Liver (tissue), 9 donors: ENCODE results near the gene TMEM109. TPM values are rescaled to one million over a fixed set of nuclear protein-coding genes. Genes with fewer than 3 reads are reported as not detected.

Experiments used
- DNase-seq: peaks from one replicate; pipeline ENCODE4 v3.0.0-alpha.2; 2017; ENCODE audit warnings: low spot score
- H3K27ac ChIP-seq, 2 donors: one replicate each; pipeline ENCODE4 v1.7.0; 2013; ENCODE audit warnings: inconsistent platforms in 2 of 2, low read length in 2 of 2, control low read depth in 1 of 2, low read depth in 1 of 2, mild to moderate bottlenecking in 1 of 2
- H3K27me3 ChIP-seq, 4 donors: one replicate each; pipeline versions ENCODE4 v1.6.1 to v1.7.0; 2013; ENCODE audit warnings: low read length in 3 of 4, inconsistent platforms in 1 of 4, mild to moderate bottlenecking in 1 of 4, moderate library complexity in 1 of 4; ENCODE audit not compliant: control insufficient read depth in 4 of 4, insufficient read depth in 4 of 4
- H3K36me3 ChIP-seq, 4 donors: one replicate each; pipeline versions ENCODE4 v1.6.1 to v1.7.0; 2013; ENCODE audit warnings: low read length in 3 of 4, mild to moderate bottlenecking in 3 of 4, low read depth in 1 of 4, moderate library complexity in 1 of 4; ENCODE audit not compliant: control insufficient read depth in 4 of 4, insufficient read depth in 3 of 4
- H3K4me1 ChIP-seq, 4 donors: one replicate each; pipeline versions ENCODE4 v1.6.1 to v1.7.0; 2013; ENCODE audit warnings: low read length in 3 of 4, mild to moderate bottlenecking in 3 of 4, moderate library complexity in 1 of 4; ENCODE audit not compliant: control insufficient read depth in 4 of 4, insufficient read depth in 4 of 4
- H3K4me3 ChIP-seq, 3 donors: one replicate each; pipeline versions ENCODE4 v1.6.1 to v1.7.0; 2013; ENCODE audit warnings: low read length in 3 of 3, control low read depth in 1 of 3, low read depth in 1 of 3, mild to moderate bottlenecking in 1 of 3
- H3K9ac ChIP-seq, 2 donors: one replicate each; pipeline ENCODE4 v1.7.0; 2013; ENCODE audit warnings: low read length in 2 of 2, mild to moderate bottlenecking in 2 of 2, moderate library complexity in 2 of 2, control low read depth in 1 of 2, low read depth in 1 of 2
- H3K9me3 ChIP-seq, 4 donors: one replicate each; pipeline versions ENCODE4 v1.6.1 to v1.7.0; 2013; ENCODE audit warnings: low read length in 3 of 4; ENCODE audit not compliant: control insufficient read depth in 4 of 4
- EGR1 ChIP-seq, 2 donors: IDR thresholded peaks; 2 replicates each; pipeline ENCODE4 v1.6.1; 2016 to 2018; ENCODE audit warnings: antibody characterized with exemption in 2 of 2, low read depth in 2 of 2
- FOXA1 ChIP-seq: IDR thresholded peaks from 2 replicates; pipeline ENCODE4 v1.6.1; 2016; ENCODE audit warnings: antibody characterized with exemption
- HNF4A ChIP-seq, 2 donors: conservative IDR thresholded peaks; 2 replicates each; pipeline ENCODE4 v1.6.1; 2016; ENCODE audit warnings: antibody characterized with exemption in 2 of 2, mild to moderate bottlenecking in 2 of 2
- HNF4G ChIP-seq: IDR thresholded peaks from 2 replicates; pipeline ENCODE4 v1.6.1; 2016; ENCODE audit warnings: antibody characterized with exemption
- JUND ChIP-seq, 2 donors: IDR thresholded peaks; 2 replicates each; pipeline ENCODE4 v1.6.1; 2016; ENCODE audit warnings: antibody characterized with exemption in 2 of 2
- NR2F2 ChIP-seq: IDR thresholded peaks from 2 replicates; pipeline ENCODE4 v1.6.1; 2016; ENCODE audit warnings: antibody characterized with exemption
- RAD21 ChIP-seq, 2 donors: IDR thresholded peaks; 2 replicates each; pipeline ENCODE4 v1.6.1; 2016; ENCODE audit warnings: antibody characterized with exemption in 2 of 2, mild to moderate bottlenecking in 2 of 2
- RXRA ChIP-seq, 2 donors: IDR thresholded peaks; 2 replicates each; pipeline ENCODE4 v1.6.1; 2017 to 2018; ENCODE audit warnings: antibody characterized with exemption in 2 of 2, mild to moderate bottlenecking in 1 of 2
- SP1 ChIP-seq: IDR thresholded peaks from 2 replicates; pipeline ENCODE4 v1.6.1; 2018; ENCODE audit warnings: antibody characterized with exemption, mild to moderate bottlenecking
- TAF1 ChIP-seq: conservative IDR thresholded peaks from 2 replicates; pipeline ENCODE4 v1.6.1; 2016; ENCODE audit warnings: antibody characterized with exemption, mild to moderate bottlenecking
- WGBS: extraction: QIAGEN DNeasy Blood & Tissue Kit; methylation state at CpG from one replicate; pipeline ENCODE4 v1.1.7; 2013; 5-methylcytosine and 5-hydroxymethylcytosine counted together
- polyA plus RNA-seq, 2 donors: library from polyadenylated mRNA; stranded (reverse) in 1 of 2; unstranded in 1 of 2; fragments of 200-250 nt in 1 of 2; fragments of >200 nt in 1 of 2; fragmentation: Nextera tagmentation in 1 of 2; extraction: Ambion mirVana in 1 of 2; gene quantifications; one replicate each; pipeline versions ENCODE4 v1.2.1 to v1.2.3, GENCODE V29; 2013 to 2015
- total RNA-seq, 2 donors: library from RNA; depleted of rRNA; stranded (reverse); fragments of >200 nt; gene quantifications; one replicate each; pipeline ENCODE4 v1.2.3, GENCODE V29; 2014
- TF ChIP-seq, protein P1 (sequence below): IDR thresholded peaks from 2 replicates; pipeline ENCODE4 v1.6.1; 2016; ENCODE audit warnings: antibody characterized with exemption, mild to moderate bottlenecking
- TF ChIP-seq, protein P2 (sequence below): IDR thresholded peaks from 2 replicates; pipeline ENCODE4 v1.6.1; 2016; ENCODE audit warnings: antibody characterized with exemption
- TF ChIP-seq, protein P3 (sequence below): IDR thresholded peaks from 2 replicates; pipeline ENCODE4 v1.6.1; 2016; ENCODE audit warnings: antibody characterized with exemption
- TF ChIP-seq, protein P4 (sequence below): fragments of 150-350 bp; IDR thresholded peaks from 2 replicates; pipeline ENCODE4 v1.5.1; 2017; ENCODE audit warnings: improper control_type of control experiment, low read depth, low read length; ENCODE audit not compliant: missing input control
- donor health status: healthy.
- donor health status: healthy.
- donor health status: healthy.
- donor health status: healthy.
- donor health status: healthy.

The TMEM109 gene
- total and polyA plus RNA-seq, 4 donors: 20.6 to 40.3 (median 30.6) TPM

DNA sequence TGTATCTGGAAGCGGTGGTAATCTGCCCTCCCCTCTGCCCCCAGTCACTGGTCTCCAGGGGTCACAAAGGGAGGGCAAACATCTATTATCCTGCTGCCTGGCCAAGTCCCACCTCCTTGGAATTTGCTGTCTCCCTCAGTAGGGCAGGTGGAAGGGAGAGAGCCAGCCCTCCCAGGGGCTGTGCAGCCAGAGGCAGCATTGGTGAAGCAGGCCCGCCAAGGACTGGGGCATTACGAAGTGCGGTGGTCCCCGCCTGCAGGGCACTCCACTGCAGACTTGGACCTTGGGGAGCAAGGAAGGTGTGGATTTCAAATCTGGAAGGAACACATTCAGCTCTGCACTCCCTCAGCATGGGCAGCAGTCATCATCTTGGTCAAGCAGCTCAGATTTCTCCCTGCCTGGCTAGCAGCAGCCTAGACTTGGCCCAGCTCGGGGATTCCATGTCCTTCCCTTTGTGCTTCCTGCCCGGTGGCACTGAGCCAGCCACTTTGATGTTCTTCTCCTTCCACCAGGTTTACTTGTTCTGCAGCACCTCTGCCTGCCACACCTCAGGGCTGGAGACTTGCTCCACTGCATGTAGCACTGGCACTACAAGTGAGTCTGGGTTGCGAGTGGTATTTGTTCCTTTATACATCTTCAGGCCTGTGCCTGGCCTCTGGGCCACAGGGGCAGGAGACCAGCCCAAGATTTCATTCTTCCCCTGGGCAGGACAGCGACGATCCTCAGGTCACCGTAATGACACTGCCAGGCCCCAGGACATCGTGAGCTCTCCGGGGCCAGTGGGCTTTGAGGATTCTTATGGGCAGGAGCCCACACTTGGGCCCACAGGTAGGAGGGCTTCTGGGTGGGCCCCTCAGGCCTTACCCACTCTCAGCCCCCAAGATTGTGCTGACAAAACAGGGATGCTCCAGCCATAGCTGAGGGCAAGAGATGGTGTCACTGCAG is 39.3 kb upstream of the TMEM109 start:
- no peak overlapping the region for H3K4me3 ChIP-seq
- H3K36me3 ChIP-seq: peaks cover 2 to 8% (median 5%) of the 10 kb centered on the region in 4 donors
- H3K9me3 ChIP-seq: no peaks in the 10 kb centered on the region
- TF ChIP-seq RAD21 (IDR thresholded peaks at IDR 0.05): no peak
- no peak for TF ChIP-seq RXRA (IDR thresholded peaks at IDR 0.05)
- TF ChIP-seq NR2F2: no peak
- TF ChIP-seq, protein P1, sequence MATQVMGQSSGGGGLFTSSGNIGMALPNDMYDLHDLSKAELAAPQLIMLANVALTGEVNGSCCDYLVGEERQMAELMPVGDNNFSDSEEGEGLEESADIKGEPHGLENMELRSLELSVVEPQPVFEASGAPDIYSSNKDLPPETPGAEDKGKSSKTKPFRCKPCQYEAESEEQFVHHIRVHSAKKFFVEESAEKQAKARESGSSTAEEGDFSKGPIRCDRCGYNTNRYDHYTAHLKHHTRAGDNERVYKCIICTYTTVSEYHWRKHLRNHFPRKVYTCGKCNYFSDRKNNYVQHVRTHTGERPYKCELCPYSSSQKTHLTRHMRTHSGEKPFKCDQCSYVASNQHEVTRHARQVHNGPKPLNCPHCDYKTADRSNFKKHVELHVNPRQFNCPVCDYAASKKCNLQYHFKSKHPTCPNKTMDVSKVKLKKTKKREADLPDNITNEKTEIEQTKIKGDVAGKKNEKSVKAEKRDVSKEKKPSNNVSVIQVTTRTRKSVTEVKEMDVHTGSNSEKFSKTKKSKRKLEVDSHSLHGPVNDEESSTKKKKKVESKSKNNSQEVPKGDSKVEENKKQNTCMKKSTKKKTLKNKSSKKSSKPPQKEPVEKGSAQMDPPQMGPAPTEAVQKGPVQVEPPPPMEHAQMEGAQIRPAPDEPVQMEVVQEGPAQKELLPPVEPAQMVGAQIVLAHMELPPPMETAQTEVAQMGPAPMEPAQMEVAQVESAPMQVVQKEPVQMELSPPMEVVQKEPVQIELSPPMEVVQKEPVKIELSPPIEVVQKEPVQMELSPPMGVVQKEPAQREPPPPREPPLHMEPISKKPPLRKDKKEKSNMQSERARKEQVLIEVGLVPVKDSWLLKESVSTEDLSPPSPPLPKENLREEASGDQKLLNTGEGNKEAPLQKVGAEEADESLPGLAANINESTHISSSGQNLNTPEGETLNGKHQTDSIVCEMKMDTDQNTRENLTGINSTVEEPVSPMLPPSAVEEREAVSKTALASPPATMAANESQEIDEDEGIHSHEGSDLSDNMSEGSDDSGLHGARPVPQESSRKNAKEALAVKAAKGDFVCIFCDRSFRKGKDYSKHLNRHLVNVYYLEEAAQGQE: no peak
- TF ChIP-seq, protein P2, sequence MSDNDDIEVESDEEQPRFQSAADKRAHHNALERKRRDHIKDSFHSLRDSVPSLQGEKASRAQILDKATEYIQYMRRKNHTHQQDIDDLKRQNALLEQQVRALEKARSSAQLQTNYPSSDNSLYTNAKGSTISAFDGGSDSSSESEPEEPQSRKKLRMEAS: no peak
- TF ChIP-seq TAF1: no peak
- TF ChIP-seq EGR1 (IDR thresholded peaks at IDR 0.05; ENCODE audit: low read depth in 2 of 2): no peak
- no peak for TF ChIP-seq SP1
- TF ChIP-seq, protein P3, sequence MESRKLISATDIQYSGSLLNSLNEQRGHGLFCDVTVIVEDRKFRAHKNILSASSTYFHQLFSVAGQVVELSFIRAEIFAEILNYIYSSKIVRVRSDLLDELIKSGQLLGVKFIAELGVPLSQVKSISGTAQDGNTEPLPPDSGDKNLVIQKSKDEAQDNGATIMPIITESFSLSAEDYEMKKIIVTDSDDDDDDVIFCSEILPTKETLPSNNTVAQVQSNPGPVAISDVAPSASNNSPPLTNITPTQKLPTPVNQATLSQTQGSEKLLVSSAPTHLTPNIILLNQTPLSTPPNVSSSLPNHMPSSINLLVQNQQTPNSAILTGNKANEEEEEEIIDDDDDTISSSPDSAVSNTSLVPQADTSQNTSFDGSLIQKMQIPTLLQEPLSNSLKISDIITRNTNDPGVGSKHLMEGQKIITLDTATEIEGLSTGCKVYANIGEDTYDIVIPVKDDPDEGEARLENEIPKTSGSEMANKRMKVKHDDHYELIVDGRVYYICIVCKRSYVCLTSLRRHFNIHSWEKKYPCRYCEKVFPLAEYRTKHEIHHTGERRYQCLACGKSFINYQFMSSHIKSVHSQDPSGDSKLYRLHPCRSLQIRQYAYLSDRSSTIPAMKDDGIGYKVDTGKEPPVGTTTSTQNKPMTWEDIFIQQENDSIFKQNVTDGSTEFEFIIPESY: no peak
- TF ChIP-seq FOXA1: no peak
- no peak for TF ChIP-seq JUND (IDR thresholded peaks at IDR 0.05)
- no peak for TF ChIP-seq HNF4G
- TF ChIP-seq, protein P4, sequence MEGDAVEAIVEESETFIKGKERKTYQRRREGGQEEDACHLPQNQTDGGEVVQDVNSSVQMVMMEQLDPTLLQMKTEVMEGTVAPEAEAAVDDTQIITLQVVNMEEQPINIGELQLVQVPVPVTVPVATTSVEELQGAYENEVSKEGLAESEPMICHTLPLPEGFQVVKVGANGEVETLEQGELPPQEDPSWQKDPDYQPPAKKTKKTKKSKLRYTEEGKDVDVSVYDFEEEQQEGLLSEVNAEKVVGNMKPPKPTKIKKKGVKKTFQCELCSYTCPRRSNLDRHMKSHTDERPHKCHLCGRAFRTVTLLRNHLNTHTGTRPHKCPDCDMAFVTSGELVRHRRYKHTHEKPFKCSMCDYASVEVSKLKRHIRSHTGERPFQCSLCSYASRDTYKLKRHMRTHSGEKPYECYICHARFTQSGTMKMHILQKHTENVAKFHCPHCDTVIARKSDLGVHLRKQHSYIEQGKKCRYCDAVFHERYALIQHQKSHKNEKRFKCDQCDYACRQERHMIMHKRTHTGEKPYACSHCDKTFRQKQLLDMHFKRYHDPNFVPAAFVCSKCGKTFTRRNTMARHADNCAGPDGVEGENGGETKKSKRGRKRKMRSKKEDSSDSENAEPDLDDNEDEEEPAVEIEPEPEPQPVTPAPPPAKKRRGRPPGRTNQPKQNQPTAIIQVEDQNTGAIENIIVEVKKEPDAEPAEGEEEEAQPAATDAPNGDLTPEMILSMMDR: no peak
- TF ChIP-seq HNF4A (conservative IDR thresholded peaks at IDR 0.05): no peak
- H3K27me3 ChIP-seq: no peaks in the 10 kb centered on the region
- WGBS: 90% methylated on average over 13 of the region's 13 CpGs
- H3K4me1 ChIP-seq: peaks cover 0 to 8% (median 4%) of the 10 kb centered on the region in 4 donors
- no peak overlapping the region for H3K27ac ChIP-seq
- no peak overlapping the region for H3K9ac ChIP-seq
- no peak for DNase-seq
